ENCODE results near the gene HHAT.

The HHAT gene

DNA sequence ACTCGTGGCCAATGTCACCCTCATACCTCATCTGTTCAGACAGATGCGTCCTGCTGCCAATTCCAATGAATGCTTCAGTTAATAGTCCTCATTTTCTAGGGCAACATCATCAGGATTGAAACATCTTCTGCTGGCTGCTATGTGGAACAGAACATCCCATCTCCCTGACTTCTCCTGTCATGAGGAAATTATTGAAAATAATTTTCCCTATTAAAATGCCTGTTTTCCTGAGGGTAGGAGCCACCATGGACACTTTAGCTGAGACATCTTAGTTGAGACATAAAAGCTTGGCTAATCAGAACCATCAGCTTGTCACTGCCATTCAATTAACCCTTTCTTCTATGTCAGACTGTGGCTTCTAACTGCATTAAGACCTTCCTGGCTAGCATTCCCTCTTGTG, 396.1 kb downstream of the HHAT start:
- no peak overlapping the region for H3K4me3 ChIP-seq (ENCODE audit: low read depth, low read length)
- TF ChIP-seq, protein P1, sequence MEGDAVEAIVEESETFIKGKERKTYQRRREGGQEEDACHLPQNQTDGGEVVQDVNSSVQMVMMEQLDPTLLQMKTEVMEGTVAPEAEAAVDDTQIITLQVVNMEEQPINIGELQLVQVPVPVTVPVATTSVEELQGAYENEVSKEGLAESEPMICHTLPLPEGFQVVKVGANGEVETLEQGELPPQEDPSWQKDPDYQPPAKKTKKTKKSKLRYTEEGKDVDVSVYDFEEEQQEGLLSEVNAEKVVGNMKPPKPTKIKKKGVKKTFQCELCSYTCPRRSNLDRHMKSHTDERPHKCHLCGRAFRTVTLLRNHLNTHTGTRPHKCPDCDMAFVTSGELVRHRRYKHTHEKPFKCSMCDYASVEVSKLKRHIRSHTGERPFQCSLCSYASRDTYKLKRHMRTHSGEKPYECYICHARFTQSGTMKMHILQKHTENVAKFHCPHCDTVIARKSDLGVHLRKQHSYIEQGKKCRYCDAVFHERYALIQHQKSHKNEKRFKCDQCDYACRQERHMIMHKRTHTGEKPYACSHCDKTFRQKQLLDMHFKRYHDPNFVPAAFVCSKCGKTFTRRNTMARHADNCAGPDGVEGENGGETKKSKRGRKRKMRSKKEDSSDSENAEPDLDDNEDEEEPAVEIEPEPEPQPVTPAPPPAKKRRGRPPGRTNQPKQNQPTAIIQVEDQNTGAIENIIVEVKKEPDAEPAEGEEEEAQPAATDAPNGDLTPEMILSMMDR (IDR thresholded peaks at IDR 0.05; ENCODE audit: borderline replicate concordance, insufficient read depth, low read depth, low read length) = no peak

Measured in GM12875 (cell line).